Right cardiac atrium (tissue), 5 donors: ENCODE measurements around the gene UQCRC1. TPM values are rescaled to one million over a fixed set of nuclear protein-coding genes. Genes with fewer than 3 reads are reported as not detected.
A peak's percentile ranks its signal among the peaks of the same experiment; 100 is the strongest.

Source experiments
- ATAC-seq, 2 donors: fragments of 200-7000 bp; cut with Tn5 transposase; one replicate each; pipeline versions ENCODE4 v1.8.0 to v1.9.1; 2020; ENCODE audit warnings: moderate library complexity in 2 of 2, mild to moderate bottlenecking in 1 of 2
- DNase-seq, 3 donors: peaks; one replicate each; pipeline ENCODE4 v3.0.0-alpha.2; 2020
- H3K27ac ChIP-seq: one replicate; pipeline ENCODE4 v1.5.1; 2013; ENCODE audit warnings: mild to moderate bottlenecking, low read length, control low read depth, moderate library complexity
- H3K27me3 ChIP-seq: one replicate; pipeline ENCODE4 v1.6.1; 2013; ENCODE audit not compliant: control insufficient read depth, insufficient read depth
- H3K4me1 ChIP-seq: one replicate; pipeline ENCODE4 v1.6.1; 2013; ENCODE audit warnings: low read length; ENCODE audit not compliant: control insufficient read depth, insufficient read depth
- H3K4me3 ChIP-seq: one replicate; pipeline ENCODE4 v1.5.1; 2013; ENCODE audit warnings: low read length, control low read depth
- H3K9me3 ChIP-seq: one replicate; pipeline ENCODE4 v1.6.1; 2013; ENCODE audit warnings: low read length; ENCODE audit not compliant: control insufficient read depth
- WGBS: extraction: QIAGEN DNeasy Blood & Tissue Kit; methylation state at CpG from one replicate; pipeline ENCODE4 v1.1.7; 2013; 5-methylcytosine and 5-hydroxymethylcytosine counted together
- intact Hi-C, 4 donors: fragments of 100-400 bp; cut with DNase I; formaldehyde crosslinking; loops; one replicate each; pipeline versions ENCODE4 v1.11.0 to v1.14.0; 2022 to 2023
- polyA plus RNA-seq: library from polyadenylated mRNA; stranded (reverse); fragments of 200-250 nt; gene quantifications from one replicate; pipeline ENCODE4 v1.2.3, GENCODE V29; 2013
- total RNA-seq, 4 donors: library from RNA; stranded (reverse); fragmentation: NEBNext Ultra II Directional; extraction: Animal tissue kit (Norgen Biotek cat#: 25700); gene quantifications; one replicate each; pipeline ENCODE4 v1.2.1, GENCODE V29; 2021
- donor health status: healthy with polysubstance abuse.
- donor health status: DM: no; HTN: yes; CAD: no.
- donor health status: DM: no; HTN: no; CAD: no.
- donor health status: DM: no; HTN: yes; CAD: no; lungs with severe emphysema.
- donor health status: DM: yes; HTN: yes; CAD: no.

The UQCRC1 gene
- total and polyA plus RNA-seq, 5 donors = 622 to 865 (median 649) TPM

DNA sequence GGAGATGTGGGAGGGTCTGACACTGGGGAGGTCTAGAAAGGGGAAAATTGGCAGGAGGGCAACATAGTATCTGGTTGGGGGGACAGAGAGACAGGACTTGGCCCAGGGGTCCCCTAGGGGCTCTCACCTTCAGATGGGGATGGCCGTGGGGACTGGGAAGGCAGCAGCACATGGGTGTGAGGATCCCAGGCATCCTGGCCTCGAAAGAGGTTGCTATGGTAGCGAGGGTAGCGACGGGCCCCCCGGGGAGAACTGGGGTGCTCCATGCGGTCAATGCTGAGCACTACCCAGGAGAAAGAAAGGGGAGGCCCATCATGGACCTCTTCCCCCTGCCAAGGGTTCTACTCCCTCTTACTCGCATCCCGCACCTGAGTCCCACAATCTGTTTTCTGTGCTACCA is 38.3 kb upstream of the UQCRC1 start:
- DNase-seq (no peak), ATAC-seq (no peak)
- WGBS = 85% methylated on average over 9 of the region's 9 CpGs
- no peaks in the 10 kb centered on the region for H3K4me1 ChIP-seq
- no peak overlapping the region for H3K27ac ChIP-seq
- no peak overlapping the region for H3K4me3 ChIP-seq
- H3K9me3 ChIP-seq = no peaks in the 10 kb centered on the region
- intact Hi-C loops = no loop called here
- H3K27me3 ChIP-seq = no peaks in the 10 kb centered on the region

DNA sequence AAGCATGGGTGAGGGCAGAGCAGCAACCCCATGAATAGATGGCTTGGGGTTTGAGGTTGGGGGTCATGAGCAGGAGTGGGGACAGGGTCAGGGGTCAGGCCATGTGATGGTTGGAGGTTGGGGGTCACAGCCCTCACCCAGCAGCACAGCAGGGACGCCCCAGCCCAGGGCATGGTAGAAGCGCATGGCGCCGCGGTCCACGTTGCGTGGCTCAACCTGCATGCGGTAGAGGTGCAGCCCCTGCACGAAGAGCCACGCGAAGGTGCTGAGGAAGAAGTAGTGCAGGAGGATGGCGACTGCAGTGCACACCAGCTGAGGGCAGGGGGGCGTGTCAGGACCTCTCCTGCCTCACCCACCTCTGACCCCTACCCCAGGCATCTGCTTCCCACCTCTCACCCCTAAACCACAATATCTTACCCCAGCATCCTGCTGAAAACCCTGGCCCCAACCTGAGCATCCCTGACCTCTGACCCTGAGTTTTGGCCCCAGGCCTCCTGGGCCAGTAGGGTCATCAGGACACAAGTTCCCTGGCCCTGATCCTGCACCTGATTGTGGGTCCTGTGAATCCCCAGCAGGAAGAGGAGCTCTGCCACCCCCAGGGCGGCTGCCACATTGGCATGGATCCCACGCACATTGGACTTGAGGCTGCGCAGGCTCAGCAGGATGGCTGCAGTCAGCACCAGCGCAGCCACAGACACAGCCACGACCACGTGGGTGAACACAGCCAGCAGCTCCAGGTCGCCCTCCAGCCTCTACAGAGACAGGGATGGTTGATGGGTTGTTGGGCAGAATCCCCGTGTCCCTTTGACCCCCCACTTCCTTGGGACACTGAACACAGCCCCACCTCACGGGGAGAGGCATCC is 35.7 kb upstream of the UQCRC1 start:
- no peak for DNase-seq
- Histone ChIP-seq H3K27me3 (no peaks in the 10 kb centered on the region), H3K4me1 (no peaks in the 10 kb centered on the region), H3K9me3 (no peaks in the 10 kb centered on the region), H3K4me3 (no peak overlapping the region), H3K27ac (no peak overlapping the region)
- WGBS = 92% methylated on average over 22 of the region's 22 CpGs
- intact Hi-C loops = no loop called here
- no peak for ATAC-seq

DNA sequence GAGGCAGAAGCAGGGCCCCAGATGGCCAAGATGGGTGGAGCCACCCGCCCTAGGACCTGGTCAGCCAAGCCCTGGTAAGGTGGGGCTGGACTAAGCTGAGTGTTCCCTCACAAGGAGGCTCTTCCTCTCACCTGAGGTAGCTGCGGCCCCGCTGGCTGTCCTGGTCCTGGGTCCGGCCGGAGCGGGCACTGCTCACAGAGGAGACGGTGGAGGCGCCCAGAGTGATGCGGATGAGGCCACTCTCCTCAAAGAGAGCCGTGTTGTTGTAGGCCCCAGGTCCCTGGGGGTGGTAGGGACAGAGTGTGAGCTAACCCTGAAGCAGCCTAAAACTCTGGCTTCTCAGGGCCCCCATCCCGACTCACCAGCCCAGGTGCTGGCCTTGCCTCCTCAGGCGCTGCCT is 33.2 kb upstream of the UQCRC1 start:
- Histone ChIP-seq H3K9me3 (no peaks in the 10 kb centered on the region), H3K27me3 (no peaks in the 10 kb centered on the region), H3K4me3 (no peak overlapping the region), H3K4me1 (no peaks in the 10 kb centered on the region), H3K27ac (no peak overlapping the region)
- WGBS = 90% methylated on average over 12 of the region's 12 CpGs
- DNase-seq (no peak), ATAC-seq (no peak)
- intact Hi-C loops = no loop called here

DNA sequence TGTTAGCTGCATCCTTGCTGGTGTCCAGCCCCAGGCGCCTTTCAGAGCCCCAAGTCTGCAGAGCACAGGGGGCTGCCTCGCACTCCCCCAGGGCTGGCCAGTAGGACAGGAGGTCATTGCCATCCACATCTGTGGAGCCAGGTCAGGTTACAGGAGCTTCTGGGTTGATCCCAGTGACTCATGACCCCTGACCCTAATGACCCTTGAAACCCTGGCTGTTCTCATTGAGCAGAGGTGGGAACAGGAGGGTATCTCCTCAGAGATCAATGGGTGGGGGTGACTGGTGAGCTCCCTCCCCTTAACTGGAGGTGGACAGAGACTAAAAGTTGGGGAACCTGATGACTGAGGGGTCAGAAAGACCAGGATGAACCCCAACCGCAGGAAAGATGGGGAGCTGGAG is 31.9 kb upstream of the UQCRC1 start:
- no peaks in the 10 kb centered on the region for H3K4me1 ChIP-seq
- ATAC-seq (no peak), DNase-seq (no peak)
- H3K27me3 ChIP-seq = no peaks in the 10 kb centered on the region
- no peak overlapping the region for H3K27ac ChIP-seq
- intact Hi-C loops = no loop called here
- 97% methylated on average over 3 of the region's 3 CpGs for WGBS
- H3K9me3 ChIP-seq = no peaks in the 10 kb centered on the region
- no peak overlapping the region for H3K4me3 ChIP-seq

- 91% methylated on average over 38 of the region's 38 CpGs for whole genome bisulfite sequencing
- Histone ChIP-seq H3K27me3 (no peaks in the 10 kb centered on the region), H3K4me1 (no peaks in the 10 kb centered on the region), H3K27ac (no peak overlapping the region), H3K9me3 (no peaks in the 10 kb centered on the region), H3K4me3 (no peak overlapping the region)
- no peak for ATAC-seq
- DNase-seq = peak in 1 of 3 donors; percentile 70
- intact Hi-C loops = no loop called here
These were observed 30.6 kb upstream of the UQCRC1 start for GRCh38 chr3:48639944-48640606.

- Histone ChIP-seq H3K4me3 (no peak overlapping the region), H3K9me3 (no peaks in the 10 kb centered on the region), H3K27me3 (no peaks in the 10 kb centered on the region), H3K27ac (no peak overlapping the region), H3K4me1 (no peaks in the 10 kb centered on the region)
- ATAC-seq (no peak), DNase-seq (no peak)
- intact Hi-C loops = no loop called here
- WGBS = 67% methylated on average over 6 of the region's 6 CpGs
These were observed 27.9 kb upstream of the UQCRC1 start for GRCh38 chr3:48637305-48637704.

GRCh38 chr3:48636149-48636655 is 26.8 kb upstream of the UQCRC1 start:
- DNase-seq = no peak
- 29% methylated on average over 10 of the region's 10 CpGs for WGBS
- Histone ChIP-seq H3K27ac (peak overlapping the region; percentile 82), H3K4me3 (peak overlapping the region; percentile 61), H3K9me3 (no peaks in the 10 kb centered on the region), H3K4me1 (no peaks in the 10 kb centered on the region), H3K27me3 (no peaks in the 10 kb centered on the region)
- intact Hi-C loops = no loop called here
- ATAC-seq = no peak

- peak within 1 kb of the TSS; percentile 64 for H3K4me3 ChIP-seq
- WGBS = under 1% methylated on average over 68 of the region's 68 CpGs
- H3K27me3 ChIP-seq = no peaks in the 10 kb centered on the region
- H3K27ac ChIP-seq = peak within 1 kb of the TSS; percentile 82
- intact Hi-C loops = no loop called here
- DNase-seq (peak; percentile 98 to 99 (median 99)), ATAC-seq (peak; percentile 98)
- H3K9me3 ChIP-seq = no peaks in the 10 kb centered on the region
- H3K4me1 ChIP-seq = no peaks in the 10 kb centered on the region
These were observed 26.0 kb upstream of the UQCRC1 start, which contains the start of gene SLC26A6 for GRCh38 chr3:48635222-48636021. TSS of gene SLC26A6 (minus strand) at chr3:48635461. CDS start at chr3:48635393, 68 bp downstream.

GRCh38 chr3:48634661-48635221 is 25.3 kb upstream of the UQCRC1 start:
- ATAC-seq (peak; percentile 57 to 69), DNase-seq (peak; percentile 74 to 84 (median 83))
- Histone ChIP-seq H3K9me3 (no peaks in the 10 kb centered on the region), H3K4me1 (no peaks in the 10 kb centered on the region), H3K27ac (peak overlapping the region; percentile 65), H3K4me3 (peak overlapping the region; percentile 64), H3K27me3 (no peaks in the 10 kb centered on the region)
- WGBS = 3% methylated on average over 30 of the region's 30 CpGs
- intact Hi-C loops = no loop called here

GRCh38 chr3:48633743-48634142 is 24.3 kb upstream of the UQCRC1 start:
- 82% methylated on average over 2 of the region's 2 CpGs for WGBS
- no peaks in the 10 kb centered on the region for H3K4me1 ChIP-seq
- DNase-seq (no peak), ATAC-seq (no peak)
- intact Hi-C loops = no loop called here
- H3K27me3 ChIP-seq = no peaks in the 10 kb centered on the region
- no peaks in the 10 kb centered on the region for H3K9me3 ChIP-seq
- no peak overlapping the region for H3K27ac ChIP-seq
- no peak overlapping the region for H3K4me3 ChIP-seq
